ENCODE measurements around the gene ADAM8. TPM values are rescaled to one million over a fixed set of nuclear protein-coding genes. Genes with fewer than 3 reads are reported as not detected.

The ADAM8 gene
- total RNA-seq, 4 donors from 2014 or later: 2.3 to 21.3 (median 13.7) TPM

- H3K9me3 ChIP-seq: no peaks in the 10 kb centered on the region
- 89% methylated on average over 15 of the region's 15 CpGs; no CpG with 5 or more reads in 1 of the 2 donors for WGBS, 2 donors (ENCODE audit: low coverage in 1 of 2)
- H3K27ac ChIP-seq: no peak overlapping the region
- H3K4me3 ChIP-seq: no peak overlapping the region
- no peaks in the 10 kb centered on the region for H3K36me3 ChIP-seq
- no peaks in the 10 kb centered on the region for H3K27me3 ChIP-seq
- H3K4me1 ChIP-seq: peaks cover 18 to 27% (median 23%) of the 10 kb centered on the region in 4 donors
- no peak for DNase-seq
- TF ChIP-seq POLR2AphosphoS5 (IDR thresholded peaks at IDR 0.05): no peak
- intact Hi-C loops (cut with DNase I; ENCODE audit: low total_unique reads): no loop called here
- in situ Hi-C loops (cut with MboI; ENCODE audit: low pct_ligation_motif_present in 1 of 4, low pct_unique_long_range_greater_than_20kb in 1 of 4, low sequenced_read_pairs in 3 of 4): no loop called here
Observed at GRCh38 chr10:133255323-133255722, 21.3 kb downstream of the ADAM8 start.

DNA sequence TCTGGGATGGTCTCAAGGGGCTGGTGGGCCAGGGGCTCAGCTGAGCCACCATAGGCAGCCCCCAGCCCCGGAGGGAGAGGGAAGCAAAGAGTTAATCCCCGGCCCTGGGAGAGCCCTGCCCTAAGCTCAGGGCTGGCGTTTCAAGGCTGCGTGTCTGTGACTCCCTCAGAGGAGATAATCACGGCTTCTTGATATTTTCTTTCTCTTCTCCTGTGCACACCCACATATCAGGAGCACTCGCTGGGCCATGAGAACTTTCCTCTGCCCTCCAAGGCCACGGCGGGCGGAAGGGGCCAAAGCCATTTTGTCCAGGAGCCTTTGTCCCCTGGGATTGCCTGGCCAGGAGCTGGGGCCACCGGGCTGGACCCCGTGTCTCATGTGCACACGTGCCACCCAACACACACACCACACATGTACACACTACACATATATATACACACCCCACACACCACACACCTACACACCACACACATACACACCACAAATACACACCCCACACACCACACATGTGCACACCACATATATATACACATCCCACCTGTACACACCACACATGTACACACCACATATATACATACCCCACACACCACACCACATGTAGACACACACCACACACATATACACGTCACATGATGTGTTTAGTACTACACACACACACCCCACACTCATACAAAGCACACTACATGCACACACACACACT, 22.1 kb downstream of the ADAM8 start:
- Histone ChIP-seq H3K27me3 (peaks cover 4% of the 10 kb centered on the region), H3K9me3 (no peaks in the 10 kb centered on the region), H3K36me3 (no peaks in the 10 kb centered on the region), H3K27ac (no peak overlapping the region), H3K4me3 (no peak overlapping the region), H3K4me1 (peaks cover 18 to 25% (median 22%) of the 10 kb centered on the region in 4 donors)
- no peak for TF ChIP-seq POLR2A (IDR thresholded peaks at IDR 0.05)
- intact Hi-C loops (cut with DNase I; ENCODE audit: low total_unique reads) (no loop called here), in situ Hi-C loops (cut with MboI; ENCODE audit: low pct_ligation_motif_present in 1 of 4, low pct_unique_long_range_greater_than_20kb in 1 of 4, low sequenced_read_pairs in 3 of 4) (no loop called here)
- no peak for DNase-seq
- WGBS, 2 donors (ENCODE audit: low coverage in 1 of 2): 63 to 67% methylated on average over 1 to 13 of the region's 13 CpGs

- intact Hi-C loops (cut with DNase I; ENCODE audit: low total_unique reads) (no loop called here), in situ Hi-C loops (cut with MboI; ENCODE audit: low pct_ligation_motif_present in 1 of 4, low pct_unique_long_range_greater_than_20kb in 1 of 4, low sequenced_read_pairs in 3 of 4) (no loop called here)
- Histone ChIP-seq H3K4me1 (peaks cover 13 to 15% (median 14%) of the 10 kb centered on the region in 4 donors), H3K9me3 (no peaks in the 10 kb centered on the region), H3K36me3 (no peaks in the 10 kb centered on the region), H3K27me3 (peaks cover 14% of the 10 kb centered on the region), H3K4me3 (no peak overlapping the region), H3K27ac (no peak overlapping the region)
- WGBS, 2 donors (ENCODE audit: low coverage in 1 of 2): 75 to 81% methylated on average over 12 to 22 of the region's 22 CpGs
- TF ChIP-seq POLR2A (IDR thresholded peaks at IDR 0.05) (no peak), POLR2AphosphoS5 (IDR thresholded peaks at IDR 0.05) (no peak), EP300 (IDR thresholded peaks at IDR 0.05; ENCODE audit: low read depth) (no peak), CTCF (IDR thresholded peaks at IDR 0.05) (no peak)
- DNase-seq: no peak
Observed at GRCh38 chr10:133253361-133253955, 23.2 kb downstream of the ADAM8 start.

DNA sequence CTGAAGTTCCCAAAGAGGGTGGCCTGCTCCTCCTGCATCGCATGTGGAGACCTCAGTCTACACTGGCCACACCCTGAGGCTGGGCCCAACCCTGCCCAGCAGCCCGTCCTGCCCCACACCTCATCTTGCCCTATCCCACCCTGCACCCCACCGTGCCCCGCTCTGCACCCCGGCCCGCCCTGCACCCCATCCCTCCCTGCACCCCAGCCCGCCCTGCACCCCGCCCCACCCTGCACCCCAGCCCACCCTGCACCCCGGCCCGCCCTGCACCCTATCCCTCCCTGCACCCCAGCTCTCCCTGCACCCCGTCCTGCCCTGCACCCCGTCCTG, 24.5 kb downstream of the ADAM8 start:
- Histone ChIP-seq H3K36me3 (no peaks in the 10 kb centered on the region), H3K9me3 (no peaks in the 10 kb centered on the region), H3K4me3 (no peak overlapping the region), H3K4me1 (peaks cover 1 to 2% (median 2%) of the 10 kb centered on the region in 4 donors), H3K27ac (no peak overlapping the region), H3K27me3 (peaks cover 27% of the 10 kb centered on the region)
- intact Hi-C loops (cut with DNase I; ENCODE audit: low total_unique reads): no loop called here
- TF ChIP-seq CTCF (IDR thresholded peaks at IDR 0.05) (no peak), EP300 (IDR thresholded peaks at IDR 0.05; ENCODE audit: low read depth) (no peak), POLR2AphosphoS5 (IDR thresholded peaks at IDR 0.05) (no peak), POLR2A (IDR thresholded peaks at IDR 0.05) (no peak)
- no peak for DNase-seq
- in situ Hi-C loops (cut with MboI; ENCODE audit: low pct_ligation_motif_present in 1 of 4, low pct_unique_long_range_greater_than_20kb in 1 of 4, low sequenced_read_pairs in 3 of 4): no loop called here
- 57% methylated on average over 6 of the region's 12 CpGs; no CpG with 5 or more reads in 1 of the 2 donors for WGBS, 2 donors (ENCODE audit: low coverage in 1 of 2)

DNA sequence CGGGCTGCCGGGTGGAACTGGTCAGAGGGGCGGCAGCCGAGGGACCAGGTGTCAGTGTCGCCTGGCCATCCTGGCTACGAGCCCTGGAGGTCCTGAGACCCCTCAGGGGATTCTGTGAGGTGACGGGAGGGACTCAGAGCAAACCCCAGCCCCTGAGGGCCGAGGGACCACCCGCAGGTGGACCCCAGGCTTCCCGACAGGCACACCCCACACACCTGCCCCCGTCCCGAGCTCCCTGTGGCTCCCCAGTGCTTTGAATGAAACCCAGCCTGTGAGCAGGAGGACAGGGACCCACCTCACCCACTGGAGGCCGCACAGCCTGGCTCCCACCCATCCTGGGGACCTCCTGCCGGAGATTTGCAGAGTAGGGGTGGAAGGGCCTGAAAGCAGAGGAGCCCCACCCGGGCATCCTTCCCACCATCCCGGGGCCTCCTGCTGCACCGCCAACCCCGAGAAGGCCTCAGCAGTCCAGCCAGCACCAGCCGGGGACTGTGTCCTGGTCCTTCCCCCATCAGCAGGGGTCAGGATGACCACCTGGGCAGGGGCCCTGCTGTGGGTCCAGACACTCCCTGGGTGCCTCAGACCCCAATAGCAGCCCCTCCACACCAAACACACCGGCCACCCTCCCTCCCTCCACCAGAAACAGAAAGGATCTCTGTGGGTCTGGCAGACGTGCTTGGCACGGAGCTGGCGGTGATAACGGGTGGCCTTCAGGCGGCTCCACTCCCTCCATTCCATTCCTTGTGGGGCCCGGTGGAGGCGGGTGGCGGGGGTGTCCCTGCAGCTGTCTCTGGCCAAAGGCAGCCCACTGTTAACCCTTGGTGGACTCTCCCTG, 25.1 kb downstream of the ADAM8 start:
- Histone ChIP-seq H3K4me1 (no peaks in the 10 kb centered on the region), H3K36me3 (no peaks in the 10 kb centered on the region), H3K9me3 (no peaks in the 10 kb centered on the region), H3K27me3 (peaks cover 33% of the 10 kb centered on the region), H3K27ac (no peak overlapping the region), H3K4me3 (no peak overlapping the region)
- intact Hi-C loops (cut with DNase I; ENCODE audit: low total_unique reads): no loop called here
- 59% methylated on average over 21 of the region's 28 CpGs; no CpG with 5 or more reads in 1 of the 2 donors for WGBS, 2 donors (ENCODE audit: low coverage in 1 of 2)
- TF ChIP-seq POLR2A (IDR thresholded peaks at IDR 0.05) (no peak), EP300 (IDR thresholded peaks at IDR 0.05; ENCODE audit: low read depth) (no peak), CTCF (IDR thresholded peaks at IDR 0.05) (no peak), POLR2AphosphoS5 (IDR thresholded peaks at IDR 0.05) (no peak)
- in situ Hi-C loops (cut with MboI; ENCODE audit: low pct_ligation_motif_present in 1 of 4, low pct_unique_long_range_greater_than_20kb in 1 of 4, low sequenced_read_pairs in 3 of 4): no loop called here
- DNase-seq: no peak
